Endothelial cell of umbilical vein (primary cell): ENCODE data around the gene PRM1.

Experiments used
- CTCF ChIP-seq, 2 donors: IDR thresholded peaks; 1 replicate in 1 of 2; 2 replicates in 1 of 2; pipeline ENCODE4 v1.5.1; 2011; ENCODE audit warnings: low read length in 2 of 2, mild to moderate bottlenecking in 2 of 2, moderate library complexity in 2 of 2, control low read depth in 1 of 2, inconsistent platforms in 1 of 2, low read depth in 1 of 2; ENCODE audit not compliant: insufficient read depth in 1 of 2; ENCODE audit errors: extremely low read depth in 1 of 2
- EZH2 ChIP-seq: IDR thresholded peaks from 2 replicates; pipeline ENCODE4 v1.6.1; 2012; ENCODE audit warnings: borderline replicate concordance, low read depth, mild to moderate bottlenecking, moderate library complexity, low read length, inconsistent platforms; ENCODE audit not compliant: severe bottlenecking
- GATA2 ChIP-seq: IDR thresholded peaks from 2 replicates; pipeline ENCODE4 v1.7.0; 2011; ENCODE audit warnings: low read depth, mild to moderate bottlenecking, moderate library complexity, mixed read lengths, low read length; ENCODE audit not compliant: insufficient read length, insufficient read depth
- JUN ChIP-seq: IDR thresholded peaks from 2 replicates; pipeline ENCODE4 v1.6.1; 2011; ENCODE audit warnings: borderline replicate concordance, low read depth; ENCODE audit not compliant: insufficient read length, insufficient read depth
- MAX ChIP-seq: IDR thresholded peaks from 2 replicates; pipeline ENCODE4 v1.6.1; 2011; ENCODE audit not compliant: insufficient read depth, insufficient read length
- POLR2A ChIP-seq: IDR thresholded peaks from 2 replicates; pipeline ENCODE4 v1.6.1; 2012; ENCODE audit warnings: low read depth, mild to moderate bottlenecking, control low read depth, low read length
- POLR2AphosphoS5 ChIP-seq: IDR thresholded peaks from 2 replicates; pipeline ENCODE4 v1.6.1; 2012; ENCODE audit warnings: low read depth, mild to moderate bottlenecking, control low read depth, low read length, moderate library complexity; ENCODE audit not compliant: insufficient read depth

GRCh38 chr16:11302977-11303376 lies 21.8 kb upstream of the PRM1 start:
- TF ChIP-seq EZH2 (no peak), CTCF (IDR thresholded peaks at IDR 0.05; ENCODE audit: extremely low read depth in 1 of 2, insufficient read depth in 1 of 2, low read depth in 1 of 2, low read length in 2 of 2) (no peak), POLR2AphosphoS5 (no peak), GATA2 (no peak), POLR2A (no peak), MAX (no peak), JUN (no peak)
